GM18505 (cell line): ENCODE data around the gene BRME1.

ENCODE experiments used
- ATAC-seq: cut with Tn5 transposase; IDR thresholded peaks from one replicate; pipeline ENCODE4 v1.9.1; 2021; ENCODE audit not compliant: unreplicated experiment
- POLR2A ChIP-seq: IDR thresholded peaks from 4 replicates; pipeline ENCODE4 v1.6.1; 2011; ENCODE audit warnings: borderline replicate concordance; ENCODE audit not compliant: insufficient read depth, insufficient read length; ENCODE audit errors: extremely low read depth

BRME1 gene

GRCh38 chr19:13876834-13877233 lies 29.1 kb downstream of the BRME1 start, which contains the start of gene NANOS3:
Gene NANOS3 (plus strand): TSS chr19:13877134. CDS start chr19:13877249, 115 bp downstream.
- ATAC-seq = no peak
- no peak for TF ChIP-seq POLR2A

- no peak for TF ChIP-seq POLR2A
- ATAC-seq = no peak
These were observed 30.1 kb downstream of the BRME1 start for GRCh38 chr19:13875824-13876223.

- no peak for ATAC-seq
- no peak for TF ChIP-seq POLR2A
These were observed 31.9 kb downstream of the BRME1 start for GRCh38 chr19:13873834-13874515.

GRCh38 chr19:13872695-13873389 lies 33.1 kb downstream of the BRME1 start:
- no peak for TF ChIP-seq POLR2A
- no peak for ATAC-seq

- ATAC-seq = no peak
- TF ChIP-seq POLR2A = no peak
These were observed 33.6 kb downstream of the BRME1 start for GRCh38 chr19:13872339-13872694.

GRCh38 chr19:13870873-13871272 lies 35.0 kb downstream of the BRME1 start:
- TF ChIP-seq POLR2A = no peak
- ATAC-seq = no peak

GRCh38 chr19:13869281-13869680 lies 36.6 kb downstream of the BRME1 start:
- ATAC-seq = no peak
- no peak for TF ChIP-seq POLR2A

- no peak for TF ChIP-seq POLR2A
- ATAC-seq = no peak
These were observed 37.3 kb downstream of the BRME1 start for GRCh38 chr19:13868663-13869062.

- TF ChIP-seq POLR2A = no peak
- ATAC-seq = no peak
These were observed 39.4 kb downstream of the BRME1 start for GRCh38 chr19:13866463-13867046.

- TF ChIP-seq POLR2A = no peak
- ATAC-seq = no peak
These were observed 40.1 kb downstream of the BRME1 start for GRCh38 chr19:13865571-13866462.

GRCh38 chr19:13864667-13865570 lies 41.0 kb downstream of the BRME1 start:
- no peak for ATAC-seq
- no peak for TF ChIP-seq POLR2A

GRCh38 chr19:13864046-13864666 lies 41.8 kb downstream of the BRME1 start:
- no peak for TF ChIP-seq POLR2A
- ATAC-seq = no peak
